Measurements from ENCODE around the gene TFF3.
"Not testable (repeated sequence)": the region's sequence is repeated elsewhere in the genome, so short reads cannot be mapped to it uniquely, and the experiment has no call there.

Gene TFF3

DNA sequence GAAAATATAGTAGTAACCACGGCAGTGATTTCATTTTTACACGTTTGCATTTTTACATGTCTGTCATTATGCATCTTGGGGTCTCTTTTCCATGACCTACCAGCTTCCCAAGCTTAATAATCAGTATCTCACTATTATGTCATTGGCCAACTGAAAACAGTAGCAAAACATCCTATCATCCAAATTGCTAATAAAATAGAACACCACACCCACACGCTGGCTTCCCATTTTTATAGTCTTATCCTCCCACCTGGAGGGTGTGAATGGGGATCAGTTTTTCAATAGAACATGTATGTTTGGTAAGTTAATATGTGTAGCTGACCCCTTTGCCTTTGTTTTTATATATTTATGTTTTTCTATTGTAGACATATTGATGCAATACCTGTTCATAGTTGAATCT, 11.8 kb downstream of the TFF3 start:
- DNase-seq, result no peak

DNA sequence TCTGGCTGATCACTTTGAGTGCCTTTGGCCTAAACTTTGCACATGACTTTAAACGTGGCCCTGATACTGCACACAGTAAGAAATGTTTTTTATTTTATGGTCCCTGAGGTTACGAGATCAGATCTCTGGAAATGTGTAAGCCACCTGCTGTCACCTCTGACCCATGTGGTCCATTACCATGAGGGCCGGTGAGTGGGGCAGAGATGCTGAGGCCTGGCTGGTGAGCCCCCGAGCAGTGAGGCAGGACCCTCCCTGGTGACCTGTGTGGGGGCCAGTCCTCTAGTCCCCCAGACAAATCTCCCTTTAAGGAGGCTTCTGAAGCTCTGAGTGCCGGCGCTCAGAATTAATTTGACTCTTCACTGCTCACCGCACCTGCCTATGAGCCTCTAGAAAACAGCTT, 12.4 kb downstream of the TFF3 start:
- DNase-seq, result no peak

DNA sequence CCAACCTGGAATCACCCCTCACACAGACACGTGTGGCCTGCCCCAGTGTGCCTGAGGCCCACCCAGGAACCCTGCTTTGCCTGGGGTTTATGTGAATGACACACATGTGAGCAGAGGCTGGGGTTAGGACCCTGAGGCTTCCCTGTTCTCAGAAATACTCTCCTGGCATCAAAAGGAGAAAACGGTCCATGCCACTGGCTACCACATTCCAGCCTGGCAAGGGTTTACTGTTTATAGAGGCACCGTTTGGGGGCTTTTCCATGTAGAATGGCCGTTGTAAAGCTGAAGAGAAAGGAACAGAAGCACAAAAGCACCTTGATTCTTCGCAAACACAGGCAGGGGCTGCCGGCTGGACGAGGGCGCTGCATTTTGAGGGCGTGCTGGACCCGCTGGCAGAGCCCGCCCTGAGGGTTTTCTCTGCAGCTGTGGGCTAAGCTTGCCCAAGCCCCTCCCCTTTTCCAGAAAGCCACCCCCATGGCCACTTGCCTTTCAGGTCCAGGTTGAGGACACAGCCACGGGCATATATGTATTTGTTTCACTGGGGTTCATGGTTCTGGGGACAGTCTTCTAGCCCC, 13.0 kb downstream of the TFF3 start:
- DNase-seq, result no peak

DNA sequence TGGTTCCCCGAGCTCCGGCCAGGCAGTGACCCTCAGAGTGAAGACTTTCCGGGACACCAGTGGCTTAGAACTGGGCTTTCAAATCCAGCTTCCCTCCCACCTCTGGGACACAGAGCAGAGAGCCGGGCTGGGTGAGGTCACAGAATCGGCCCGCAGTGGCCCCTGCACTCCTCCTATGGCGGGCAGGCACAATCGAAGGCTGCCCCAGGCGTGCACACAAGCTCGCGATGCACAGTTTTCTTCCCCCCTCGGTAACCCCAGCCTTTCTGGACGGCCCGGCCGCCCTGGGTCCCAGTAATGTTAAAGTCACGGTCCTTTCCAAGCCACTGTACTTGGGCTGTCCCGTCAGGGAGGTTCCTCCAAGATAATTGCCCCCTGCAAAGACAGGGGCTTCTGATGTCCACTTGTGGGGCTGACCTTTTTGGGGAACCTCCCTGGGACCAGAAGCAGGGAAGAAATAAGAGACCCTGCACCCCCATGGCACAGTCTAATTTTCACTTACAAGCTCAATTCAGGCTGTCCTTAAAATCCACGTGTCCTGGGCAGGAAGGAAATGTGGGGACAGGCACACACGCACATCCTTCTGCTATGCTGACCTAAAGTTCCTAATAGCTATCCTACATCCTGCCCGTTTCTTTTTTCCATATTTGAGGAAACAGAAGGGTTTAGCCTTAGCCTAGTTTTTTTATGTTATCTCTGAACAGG, 13.7 kb downstream of the TFF3 start:
- no peak for DNase-seq

DNA sequence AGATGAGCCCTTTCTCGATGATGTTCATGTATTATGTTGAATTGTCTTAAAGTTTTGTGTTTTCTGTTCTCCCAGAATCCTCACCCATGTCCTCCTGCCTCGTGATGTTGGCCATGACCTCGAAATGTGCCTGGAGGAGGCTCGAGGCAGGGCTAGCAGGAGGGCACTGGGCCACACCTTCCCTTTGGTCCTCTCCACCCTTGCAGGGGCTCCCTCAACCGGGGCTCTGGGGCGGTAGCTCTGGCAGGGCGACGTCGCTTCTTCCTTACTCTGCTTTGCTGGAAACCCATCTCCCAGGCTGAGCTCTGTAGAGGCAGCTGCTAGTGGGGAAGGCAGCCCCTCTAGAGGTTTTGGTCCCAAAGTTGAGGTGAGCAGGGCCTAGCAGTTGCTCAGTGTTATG, 14.3 kb downstream of the TFF3 start:
- no peak for DNase-seq

DNA sequence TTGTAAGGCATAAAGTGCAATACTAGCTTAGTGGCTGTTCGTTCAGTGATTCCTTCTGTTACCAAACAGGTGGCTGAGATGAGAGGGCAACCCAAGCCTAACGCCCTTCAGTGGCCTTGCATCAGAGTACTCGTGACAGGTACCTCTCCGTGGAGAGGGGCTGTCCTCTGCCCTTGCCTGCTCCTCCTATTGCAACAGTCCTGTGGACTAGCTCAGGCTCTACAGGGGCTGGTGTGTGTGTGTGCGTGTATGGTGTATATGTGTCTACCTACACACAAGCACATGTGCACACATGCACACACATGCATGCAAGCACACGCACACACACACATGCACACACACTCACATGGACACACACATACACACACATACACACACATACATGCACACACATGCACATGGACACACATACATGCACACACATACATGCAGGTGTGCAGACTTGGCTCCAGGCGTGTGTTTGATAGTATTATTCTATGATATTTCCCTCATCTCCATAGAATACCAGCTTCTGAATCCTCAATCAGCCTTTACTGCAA, 15.1 kb downstream of the TFF3 start:
- no peak for DNase-seq

DNA sequence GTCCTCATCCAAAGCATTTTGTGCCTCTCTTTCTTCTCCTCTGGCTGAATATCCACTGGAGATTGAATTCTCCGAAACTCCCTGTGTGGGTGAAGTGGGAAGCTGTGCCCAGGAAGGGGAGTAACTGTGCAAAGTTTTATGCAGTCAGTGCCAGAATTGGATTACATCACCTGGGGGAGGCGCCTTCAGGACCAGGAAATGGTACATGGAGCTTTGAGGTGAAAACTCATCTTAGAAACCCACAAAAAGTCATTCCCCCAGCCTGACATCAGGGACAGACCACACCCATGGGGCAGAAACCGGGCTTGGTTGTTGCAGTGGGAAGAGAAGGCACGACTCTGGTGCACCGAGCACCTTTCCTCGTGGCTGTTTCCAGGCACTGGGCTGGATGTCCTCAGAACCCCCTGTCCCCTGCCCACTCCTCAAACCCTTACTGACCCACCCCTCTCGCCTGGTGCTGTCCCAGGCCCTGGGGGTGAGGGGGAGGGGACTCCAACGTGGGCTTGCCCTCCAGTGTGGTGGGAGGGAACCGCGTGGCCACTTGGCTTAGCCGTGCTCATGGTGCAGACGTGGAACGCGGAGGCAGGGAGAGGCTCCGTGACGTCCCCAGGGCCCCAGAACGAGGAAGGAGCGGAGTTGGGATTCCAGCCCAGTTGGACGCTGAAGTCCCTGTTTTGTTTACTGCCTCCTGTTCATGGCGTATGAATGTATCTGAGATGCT, 15.7 kb downstream of the TFF3 start:
- DNase-seq, result no peak

DNA sequence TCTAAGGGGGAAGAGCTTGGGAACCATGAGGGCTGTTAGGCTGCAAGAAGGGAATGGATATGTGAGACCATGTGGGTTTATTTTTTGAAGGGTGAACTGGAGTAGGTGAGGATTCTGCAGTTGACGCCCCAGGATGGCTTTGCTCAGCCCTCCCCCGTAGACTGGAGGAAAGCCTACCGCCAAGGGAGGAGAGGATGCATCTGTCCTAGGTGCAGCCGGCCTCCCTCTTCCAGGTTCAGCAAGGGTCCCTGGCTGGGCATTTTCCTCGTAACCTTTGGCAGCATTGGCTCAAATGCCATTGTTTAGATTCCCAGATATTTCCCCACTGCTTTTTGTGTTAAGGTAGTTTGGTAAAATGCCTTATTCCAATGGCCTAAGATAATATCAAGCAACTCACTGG, 16.6 kb downstream of the TFF3 start:
- no peak for DNase-seq

DNA sequence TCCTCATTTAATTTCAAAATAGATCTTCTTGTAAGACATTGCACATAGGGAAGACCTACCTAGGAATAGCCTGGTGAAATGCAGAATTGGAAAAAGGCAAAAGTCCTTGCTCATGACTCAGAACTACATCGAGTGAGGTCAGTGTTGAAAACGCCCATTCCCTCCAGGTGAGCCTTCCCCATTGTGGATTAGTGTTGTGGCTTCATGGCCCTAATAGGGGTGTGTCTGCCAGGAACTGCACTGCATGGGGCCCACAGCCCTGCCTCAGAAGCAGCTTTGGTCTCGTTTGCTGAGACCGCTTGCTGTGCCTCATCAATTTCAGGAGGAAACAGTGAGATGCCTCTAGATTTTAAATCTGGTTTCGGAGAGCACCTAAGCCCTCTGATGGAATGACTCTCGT, 17.0 kb downstream of the TFF3 start:
- DNase-seq, result no peak

DNA sequence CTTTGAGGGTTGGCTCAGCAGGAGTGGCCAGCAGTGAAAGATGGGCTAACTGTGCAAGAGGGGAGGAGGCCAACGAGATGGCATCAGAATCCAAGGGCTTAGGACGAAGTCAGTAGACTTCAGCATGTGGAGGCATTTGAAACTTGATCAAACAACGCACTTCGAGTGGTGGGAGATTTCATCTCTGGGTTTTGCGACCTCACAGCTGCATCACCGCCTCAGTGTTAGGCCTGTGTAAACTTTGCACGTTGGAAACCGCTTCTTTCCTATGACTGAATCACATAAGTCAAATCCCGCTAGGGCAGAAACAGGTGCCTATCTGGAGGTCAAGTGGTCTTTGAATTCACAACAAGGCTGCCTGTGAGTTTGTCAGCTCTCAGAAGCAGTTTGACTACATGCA, 17.8 kb downstream of the TFF3 start:
- DNase-seq, result no peak

DNA sequence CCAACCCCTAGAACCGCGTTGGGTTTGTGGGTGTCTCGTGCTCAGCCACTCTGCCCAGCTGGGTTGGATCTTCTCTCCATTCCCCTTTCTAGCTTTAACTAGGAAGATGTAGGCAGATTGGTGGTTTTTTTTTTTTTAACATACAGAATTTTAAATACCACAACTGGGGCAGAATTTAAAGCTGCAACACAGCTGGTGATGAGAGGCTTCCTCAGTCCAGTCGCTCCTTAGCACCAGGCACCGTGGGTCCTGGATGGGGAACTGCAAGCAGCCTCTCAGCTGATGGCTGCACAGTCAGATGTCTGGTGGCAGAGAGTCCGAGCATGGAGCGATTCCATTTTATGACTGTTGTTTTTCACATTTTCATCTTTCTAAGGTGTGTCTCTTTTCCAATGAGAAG, 18.7 kb downstream of the TFF3 start:
- DNase-seq, result no peak

DNA sequence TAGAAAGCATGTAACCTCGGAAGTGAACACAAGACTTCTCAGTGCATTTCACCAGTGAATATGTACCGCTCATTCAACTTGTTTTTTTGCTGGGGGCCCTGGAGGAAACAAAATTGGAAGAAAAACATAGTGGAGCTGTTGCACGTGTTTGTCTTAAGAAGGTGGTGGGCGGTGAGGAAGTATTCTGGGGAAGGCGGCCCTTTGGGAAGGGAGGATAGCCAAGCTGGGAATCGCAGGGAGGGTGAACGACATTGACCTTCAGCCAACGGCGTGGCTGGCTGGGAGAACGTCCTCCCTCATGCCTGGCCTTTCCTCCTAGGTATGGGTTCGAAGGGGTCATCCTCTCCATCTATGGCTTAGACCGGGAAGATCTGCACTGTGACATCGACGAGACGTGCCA, 19.4 kb downstream of the TFF3 start:
- no peak for DNase-seq

DNA sequence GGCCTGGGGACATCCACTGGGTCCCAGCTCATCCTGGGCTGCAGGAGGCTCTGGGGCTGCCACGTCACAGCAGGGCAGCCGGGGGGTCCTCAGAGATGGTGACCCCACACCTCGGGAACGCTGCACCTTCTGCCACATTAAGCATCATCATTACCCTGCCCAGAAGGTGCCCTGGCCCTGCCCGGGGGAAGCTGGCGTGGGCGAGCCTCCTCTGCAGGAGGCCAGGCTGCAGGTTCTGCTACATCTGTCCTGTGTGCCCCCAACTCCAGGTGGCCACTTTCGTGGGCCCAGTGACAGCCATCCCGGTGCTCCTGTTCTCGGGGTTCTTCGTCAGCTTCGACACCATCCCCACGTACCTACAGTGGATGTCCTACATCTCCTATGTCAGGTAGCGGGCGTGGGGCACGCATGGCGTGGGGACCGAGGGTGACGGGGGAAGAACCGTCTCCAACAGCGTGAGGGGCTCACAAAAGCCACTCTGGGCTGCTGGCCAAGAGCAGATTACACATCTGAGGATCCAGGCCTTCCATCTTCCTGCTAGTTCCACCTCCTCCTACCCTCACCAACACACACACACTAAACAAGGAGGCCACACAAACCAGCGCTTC, 20.8 kb downstream of the TFF3 start:
- DNase-seq, result no peak

DNA sequence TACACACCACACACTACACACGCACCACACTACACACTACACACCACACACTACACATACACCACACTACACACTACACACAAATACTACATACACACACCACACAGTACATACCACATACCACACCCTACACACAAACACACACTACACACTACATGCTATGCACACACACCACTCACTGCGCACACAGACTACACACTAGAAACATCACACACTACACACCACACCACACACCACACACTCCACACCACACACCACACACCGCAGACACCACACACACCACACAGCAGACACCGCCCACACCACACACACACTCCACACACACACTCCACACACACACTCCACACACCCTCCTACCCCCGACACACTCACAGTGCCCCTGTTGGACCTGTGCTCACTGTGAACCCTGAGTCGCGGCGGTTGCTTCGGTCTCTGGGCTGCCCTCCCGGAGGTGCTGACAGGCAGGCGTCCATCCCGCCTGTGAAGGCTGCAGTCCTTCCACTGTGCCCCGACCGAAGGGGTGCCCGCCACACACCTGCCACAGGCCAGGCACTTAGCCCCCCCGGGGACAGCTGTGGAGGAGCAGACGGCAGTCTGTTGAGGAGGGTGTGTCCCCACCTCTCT, 21.4 kb downstream of the TFF3 start:
- DNase-seq, result no peak

DNA sequence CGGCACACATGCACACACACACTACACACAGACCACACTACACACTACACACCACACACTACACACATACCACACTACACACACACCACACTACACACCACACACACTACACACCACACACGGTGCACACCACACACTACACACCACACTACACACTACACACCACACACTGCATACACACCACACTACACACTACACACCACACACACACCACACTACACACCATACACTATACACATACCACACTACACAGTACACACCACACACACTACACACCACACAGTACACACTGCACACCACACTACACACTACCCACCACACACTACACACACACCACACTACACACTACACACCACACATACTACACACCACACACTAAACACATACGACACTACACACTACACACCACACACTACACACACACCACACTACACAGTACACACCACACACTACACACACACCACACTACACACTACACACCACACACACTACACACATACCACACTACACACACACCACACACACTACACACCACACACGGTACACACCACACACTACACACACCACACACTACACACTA, 22.6 kb downstream of the TFF3 start:
- DNase-seq, result not testable (repeated sequence)

DNA sequence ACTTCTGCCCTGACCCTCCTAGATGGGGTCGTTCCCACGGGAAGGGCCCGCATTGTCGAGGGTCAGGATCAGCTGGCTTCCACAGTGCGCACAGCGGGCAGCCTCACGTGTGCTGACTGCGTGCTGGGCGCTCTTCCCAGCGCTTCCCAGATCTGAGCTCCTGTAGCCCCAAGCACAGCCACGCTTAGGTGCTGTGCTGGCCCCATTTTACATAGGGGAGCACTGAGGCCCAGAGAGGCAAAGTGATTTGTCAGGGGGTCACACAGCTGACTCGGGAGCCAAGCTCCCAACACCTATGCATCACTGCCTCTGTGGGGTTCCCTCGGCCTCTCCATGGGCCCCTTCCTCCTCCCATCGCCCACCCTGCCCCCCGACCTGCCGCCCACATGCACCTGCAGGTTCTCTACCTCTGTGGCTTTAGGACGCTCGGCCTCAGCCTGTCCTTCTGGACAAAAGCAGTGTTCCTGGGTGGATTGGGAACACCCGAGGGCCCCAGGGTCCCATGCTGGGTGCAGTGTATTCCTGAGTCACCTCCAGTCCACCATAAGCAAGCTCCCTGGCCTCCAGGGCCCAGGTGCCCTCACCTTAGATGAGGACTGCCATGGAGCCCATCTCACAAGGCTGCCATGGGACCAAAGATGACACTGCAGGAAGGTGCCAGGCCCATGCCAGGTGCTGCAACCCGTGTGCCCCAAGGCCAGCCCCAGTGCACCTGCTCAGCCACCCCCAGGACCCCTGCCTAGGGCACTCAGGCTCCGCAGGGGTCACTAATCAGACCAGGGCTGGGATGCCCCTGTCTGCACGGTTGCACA, 23.3 kb downstream of the TFF3 start:
- DNase-seq, result no peak

DNA sequence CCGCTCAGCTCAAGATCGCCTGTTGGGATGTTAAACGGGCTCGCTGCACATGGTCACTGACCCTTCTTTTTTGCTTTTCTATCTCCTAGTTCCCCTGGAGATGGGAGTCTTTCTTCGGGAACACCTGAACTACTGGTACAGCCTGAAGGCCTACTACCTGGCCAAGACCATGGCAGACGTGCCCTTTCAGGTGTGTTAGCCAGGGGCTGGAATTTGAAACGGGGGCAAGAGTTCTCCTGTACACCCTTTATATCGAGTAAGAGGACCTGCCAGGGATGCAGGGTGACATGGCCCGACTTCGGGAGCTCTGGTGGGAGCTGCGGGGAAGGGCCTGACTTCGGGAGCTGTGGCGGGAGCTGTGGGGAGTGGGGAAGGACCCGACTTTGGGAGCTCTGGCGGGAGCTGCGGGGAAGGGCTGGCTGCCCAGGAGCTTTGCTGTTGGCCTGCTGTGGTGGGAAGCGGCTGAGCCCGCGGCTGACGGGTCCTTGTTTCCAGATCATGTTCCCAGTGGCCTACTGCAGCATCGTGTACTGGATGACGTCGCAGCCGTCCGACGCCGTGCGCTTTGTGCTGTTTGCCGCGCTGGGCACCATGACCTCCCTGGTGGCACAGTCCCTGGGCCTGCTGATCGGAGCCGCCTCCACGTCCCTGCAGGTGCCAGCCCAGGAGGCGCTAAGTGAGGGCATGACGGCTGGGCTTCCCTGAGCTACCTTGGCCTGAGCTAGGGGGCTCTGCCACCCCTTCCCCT, 24.0 kb downstream of the TFF3 start:
- no peak for DNase-seq

DNA sequence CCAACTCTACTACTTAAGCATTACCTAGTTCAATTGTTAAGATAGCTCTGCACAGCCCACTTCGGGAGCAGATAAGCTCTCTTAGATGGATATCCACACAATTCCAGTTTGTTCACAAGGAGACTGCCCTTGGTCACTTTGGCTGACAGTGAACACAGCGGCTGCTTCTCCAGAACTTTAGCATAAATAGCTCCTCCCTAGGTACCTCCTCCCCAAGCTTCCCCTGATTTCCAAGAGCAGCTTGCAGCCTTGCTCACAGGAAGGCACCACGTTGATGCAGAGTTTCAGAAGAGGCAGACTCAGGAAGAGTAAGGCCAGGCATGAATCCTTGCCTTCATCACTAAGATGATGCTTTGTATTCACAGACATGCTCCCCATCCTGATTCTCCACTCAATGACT, 24.7 kb downstream of the TFF3 start:
- no peak for DNase-seq

DNA sequence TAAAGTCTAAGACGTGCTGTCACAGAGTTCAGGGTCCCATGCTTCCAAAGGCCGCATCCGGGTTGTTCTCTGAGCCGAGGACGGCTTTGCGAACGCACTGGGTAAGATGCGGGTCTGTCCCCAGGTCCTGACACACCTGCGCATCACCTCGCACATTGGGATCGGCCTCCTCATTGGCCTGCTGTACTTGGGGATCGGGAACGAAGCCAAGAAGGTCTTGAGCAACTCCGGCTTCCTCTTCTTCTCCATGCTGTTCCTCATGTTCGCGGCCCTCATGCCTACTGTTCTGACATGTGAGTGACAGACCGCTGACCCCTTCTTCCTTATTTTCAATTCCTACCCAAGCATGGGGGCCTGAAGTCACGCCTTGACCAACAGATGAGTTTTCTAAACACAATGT, 25.3 kb downstream of the TFF3 start:
- DNase-seq, result no peak

DNA sequence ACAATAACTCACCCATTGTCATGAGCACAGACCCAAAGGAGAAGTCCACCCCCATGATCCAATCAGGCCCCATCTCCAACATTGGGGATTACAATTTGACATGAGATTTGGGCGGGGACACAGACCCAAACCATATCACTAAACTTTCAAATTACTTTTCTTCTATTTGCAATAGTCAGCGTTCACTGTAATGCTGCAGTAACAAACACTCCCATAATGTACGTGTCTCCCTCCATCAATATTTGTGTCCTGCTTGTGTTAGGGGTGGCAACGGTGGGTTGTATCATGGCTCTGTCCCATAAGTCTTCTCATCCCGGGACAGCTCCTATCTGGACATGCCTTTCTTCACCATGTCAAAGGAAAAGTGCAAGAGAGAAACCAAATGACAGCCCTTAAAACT, 26.2 kb downstream of the TFF3 start:
- no peak for DNase-seq

Measured in fibroblast of skin of right quadriceps (primary cell).